Measurements from ENCODE around the gene DLGAP3. TPM values are rescaled to one million over a fixed set of nuclear protein-coding genes. Genes with fewer than 3 reads are reported as not detected.

The DLGAP3 gene
- total RNA-seq, 3 donors from 2014 or later: 0.35 to 0.60 (median 0.41) TPM

- Histone ChIP-seq H3K4me1 (ENCODE audit: low read depth) (no peaks in the 10 kb centered on the region), H3K9me3 (no peaks in the 10 kb centered on the region), H3K36me3 (ENCODE audit: low read depth) (no peaks in the 10 kb centered on the region), H3K4me3 (no peak overlapping the region)
- intact Hi-C loops (cut with DNase I, micrococcal nuclease): no loop called here
- no peak for TF ChIP-seq CTCF (IDR thresholded peaks at IDR 0.05)
- DNase-seq (no peak), ATAC-seq (no peak)
Measured at GRCh38 chr1:34843392-34844251, 85.8 kb downstream of the DLGAP3 start.

- Histone ChIP-seq H3K9me3 (no peaks in the 10 kb centered on the region), H3K36me3 (ENCODE audit: low read depth) (no peaks in the 10 kb centered on the region), H3K4me3 (no peak overlapping the region), H3K4me1 (ENCODE audit: low read depth) (no peaks in the 10 kb centered on the region)
- no peak for DNase-seq
- no peak for ATAC-seq
- no peak for TF ChIP-seq CTCF (IDR thresholded peaks at IDR 0.05)
- intact Hi-C loops (cut with DNase I, micrococcal nuclease): no loop called here
Measured at GRCh38 chr1:34842952-34843371, 86.5 kb downstream of the DLGAP3 start.

- ATAC-seq (no peak), DNase-seq (no peak)
- no peaks in the 10 kb centered on the region for H3K36me3 ChIP-seq (ENCODE audit: low read depth)
- no peaks in the 10 kb centered on the region for H3K9me3 ChIP-seq
- H3K4me3 ChIP-seq: no peak overlapping the region
- no peak for TF ChIP-seq CTCF (IDR thresholded peaks at IDR 0.05)
- H3K4me1 ChIP-seq (ENCODE audit: low read depth): no peaks in the 10 kb centered on the region
- intact Hi-C loops (cut with DNase I, micrococcal nuclease): no loop called here
Measured at GRCh38 chr1:34842073-34842472, 87.4 kb downstream of the DLGAP3 start.

- TF ChIP-seq CTCF (IDR thresholded peaks at IDR 0.05): no peak
- Histone ChIP-seq H3K4me1 (ENCODE audit: low read depth) (no peaks in the 10 kb centered on the region), H3K9me3 (no peaks in the 10 kb centered on the region), H3K36me3 (ENCODE audit: low read depth) (no peaks in the 10 kb centered on the region), H3K4me3 (no peak overlapping the region)
- ATAC-seq: no peak
- intact Hi-C loops (cut with DNase I, micrococcal nuclease): no loop called here
- DNase-seq: no peak
Measured at GRCh38 chr1:34840426-34840825, 89.0 kb downstream of the DLGAP3 start.

GRCh38 chr1:34839526-34840305 lies 89.7 kb downstream of the DLGAP3 start:
- Histone ChIP-seq H3K4me1 (ENCODE audit: low read depth) (no peaks in the 10 kb centered on the region), H3K4me3 (no peak overlapping the region), H3K9me3 (no peaks in the 10 kb centered on the region), H3K36me3 (ENCODE audit: low read depth) (no peaks in the 10 kb centered on the region)
- TF ChIP-seq CTCF (IDR thresholded peaks at IDR 0.05): no peak
- intact Hi-C loops (cut with DNase I, micrococcal nuclease): no loop called here
- no peak for ATAC-seq
- no peak for DNase-seq
